ENCODE measurements around the gene FFAR1.

GRCh38 chr19:35352177-35352447, 4.4 kb downstream of the FFAR1 start:
- TF ChIP-seq CTCF (IDR thresholded peaks at IDR 0.05; ENCODE audit: poor library complexity) (no peak), EZH2 (IDR thresholded peaks at IDR 0.05; ENCODE audit: borderline replicate concordance) (no peak), EZH2phosphoT487 (IDR thresholded peaks at IDR 0.05; ENCODE audit: low read depth, severe bottlenecking, unreplicated experiment) (no peak)

All from hepatocyte (in vitro differentiated cells).